SK-N-SH (cell line): ENCODE measurements around the gene EYA3.

ENCODE experiments used
- ELF1 ChIP-seq: IDR thresholded peaks from 2 replicates; pipeline ENCODE4 v1.4.0; 2012
- EP300 ChIP-seq, 2 experiments: IDR thresholded peaks; 2 replicates each; pipeline versions ENCODE4 v1.4.0 to v1.6.1; 2012; ENCODE audit warnings: borderline replicate concordance in 1 of 2, low read depth in 1 of 2, low read length in 1 of 2
- RAD21 ChIP-seq: IDR thresholded peaks from 2 replicates; pipeline ENCODE4 v1.6.1; 2012; ENCODE audit warnings: mild to moderate bottlenecking, low read length
- TF ChIP-seq, protein P1 (sequence below): fragments of 200-600 bp; sonication (generic); IDR thresholded peaks from 2 replicates; pipeline ENCODE4 v1.6.1; 2017; ENCODE audit warnings: antibody characterized with exemption, mild to moderate bottlenecking, moderate library complexity

DNA sequence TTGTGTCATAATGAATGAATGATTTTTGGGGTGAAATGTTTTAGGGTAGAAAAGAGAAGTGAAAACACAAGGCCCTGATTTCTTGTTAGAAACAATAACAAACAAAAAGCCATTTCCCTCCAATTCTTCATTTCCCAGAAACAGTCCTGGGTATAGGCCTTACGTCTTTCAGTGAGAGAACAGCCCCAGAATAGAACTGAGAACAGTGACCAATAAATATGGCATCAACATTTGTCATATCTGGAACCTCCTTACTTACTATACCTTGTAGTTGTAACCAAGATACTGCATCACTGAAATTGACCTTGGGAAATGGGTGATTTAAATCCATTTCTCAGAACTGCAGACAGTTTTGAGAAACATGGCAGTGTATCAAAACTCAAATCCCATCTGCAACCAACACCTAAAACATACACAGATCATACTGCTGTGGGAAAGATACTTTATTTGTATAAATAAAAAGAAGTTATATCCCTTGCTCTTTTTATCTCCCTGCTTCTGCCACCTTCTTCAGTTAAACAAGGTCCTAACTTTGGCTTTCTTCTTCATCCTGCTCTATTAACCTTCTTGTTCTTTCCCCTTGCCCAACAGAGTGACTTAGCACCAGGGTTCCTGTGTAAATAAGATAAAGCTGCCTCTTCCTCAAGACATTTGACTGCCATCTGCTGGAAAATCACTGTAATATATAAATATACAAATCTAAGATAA lies 109.1 kb downstream of the EYA3 start:
- no peak for TF ChIP-seq EP300 (IDR thresholded peaks at IDR 0.05; ENCODE audit: borderline replicate concordance in 1 of 2, low read depth in 1 of 2, low read length in 1 of 2)
- TF ChIP-seq, protein P1, sequence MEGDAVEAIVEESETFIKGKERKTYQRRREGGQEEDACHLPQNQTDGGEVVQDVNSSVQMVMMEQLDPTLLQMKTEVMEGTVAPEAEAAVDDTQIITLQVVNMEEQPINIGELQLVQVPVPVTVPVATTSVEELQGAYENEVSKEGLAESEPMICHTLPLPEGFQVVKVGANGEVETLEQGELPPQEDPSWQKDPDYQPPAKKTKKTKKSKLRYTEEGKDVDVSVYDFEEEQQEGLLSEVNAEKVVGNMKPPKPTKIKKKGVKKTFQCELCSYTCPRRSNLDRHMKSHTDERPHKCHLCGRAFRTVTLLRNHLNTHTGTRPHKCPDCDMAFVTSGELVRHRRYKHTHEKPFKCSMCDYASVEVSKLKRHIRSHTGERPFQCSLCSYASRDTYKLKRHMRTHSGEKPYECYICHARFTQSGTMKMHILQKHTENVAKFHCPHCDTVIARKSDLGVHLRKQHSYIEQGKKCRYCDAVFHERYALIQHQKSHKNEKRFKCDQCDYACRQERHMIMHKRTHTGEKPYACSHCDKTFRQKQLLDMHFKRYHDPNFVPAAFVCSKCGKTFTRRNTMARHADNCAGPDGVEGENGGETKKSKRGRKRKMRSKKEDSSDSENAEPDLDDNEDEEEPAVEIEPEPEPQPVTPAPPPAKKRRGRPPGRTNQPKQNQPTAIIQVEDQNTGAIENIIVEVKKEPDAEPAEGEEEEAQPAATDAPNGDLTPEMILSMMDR, result peak; percentile 69
- TF ChIP-seq ELF1, result no peak
- TF ChIP-seq RAD21, result peak; percentile 68
